ENCODE measurements around the gene CC2D1A.

Gene CC2D1A

GRCh38 chr19:13877303-13877702 is 28.7 kb upstream of the CC2D1A start:
- no peak for DNase-seq (ENCODE audit: low read depth)

DNA sequence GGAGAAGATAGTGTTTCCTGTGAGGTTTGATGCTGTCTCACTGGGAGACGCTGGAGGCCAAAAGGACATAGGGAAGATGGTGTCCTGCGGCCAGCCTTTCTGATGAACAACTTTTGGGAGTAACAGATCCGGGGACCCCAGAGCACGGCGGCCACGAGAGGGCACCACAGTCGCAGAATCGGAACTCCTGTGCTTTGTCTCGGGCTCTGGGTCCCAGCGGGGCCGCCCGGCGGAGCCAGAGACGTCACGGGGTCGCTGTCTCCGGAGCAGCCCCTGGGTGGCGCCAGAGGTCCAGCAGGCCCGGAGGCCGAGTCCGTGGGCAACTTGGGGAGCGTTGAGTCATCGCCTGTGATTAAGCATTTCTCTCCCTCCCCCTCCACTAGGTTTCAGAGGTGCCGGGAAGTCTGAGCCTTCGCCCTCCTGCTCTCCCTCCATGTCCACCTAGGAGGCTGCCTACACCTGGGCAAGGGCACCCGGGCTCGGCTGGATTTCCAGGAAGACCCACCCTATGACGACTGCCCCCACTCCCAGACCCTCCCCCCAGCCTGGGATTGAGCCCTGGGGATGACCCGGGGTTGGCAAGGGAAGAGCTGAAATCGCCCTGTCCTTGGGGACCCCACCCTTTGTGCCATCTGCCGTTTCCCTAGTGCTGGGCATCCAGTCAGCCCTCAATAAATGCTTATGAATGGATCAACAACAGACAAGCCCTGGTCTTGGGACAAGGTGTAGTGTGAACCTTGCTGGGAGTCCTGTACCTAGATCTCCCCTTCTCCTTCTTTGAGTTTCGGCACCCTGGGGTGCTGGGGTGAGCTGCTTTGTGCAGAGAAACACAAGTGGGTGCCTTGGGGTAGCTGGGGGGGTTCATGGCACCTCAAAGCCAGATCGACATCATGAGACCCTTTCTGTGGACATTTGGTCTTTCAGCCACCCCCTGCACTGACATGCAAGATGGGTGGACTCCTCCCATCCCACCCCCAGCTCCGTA is 25.6 kb upstream of the CC2D1A start:
- peak; percentile 90 for DNase-seq (ENCODE audit: low read depth)

DNA sequence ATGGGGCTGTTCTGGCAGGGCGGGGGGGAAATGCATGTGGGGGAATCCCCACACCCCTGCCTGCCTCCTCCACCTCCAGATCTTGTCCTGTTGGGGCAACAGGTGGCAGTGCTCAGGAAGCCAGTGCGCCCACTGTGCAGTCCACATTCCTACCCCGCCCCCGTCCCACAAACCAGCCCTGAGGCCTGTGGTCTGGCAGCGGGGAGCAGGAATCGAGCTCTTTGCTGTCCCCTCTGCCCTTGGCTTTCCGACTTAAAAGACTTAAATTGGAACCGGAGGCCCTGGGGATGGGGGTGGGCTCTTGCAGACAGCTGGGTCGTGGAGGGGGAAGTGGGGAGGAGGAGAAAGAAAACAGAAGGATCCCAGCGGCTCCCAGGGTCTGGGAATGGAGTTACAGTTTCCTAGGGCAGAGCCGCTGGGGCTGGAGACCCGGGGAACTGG is 24.7 kb upstream of the CC2D1A start:
- DNase-seq (ENCODE audit: low read depth): no peak

GRCh38 chr19:13881692-13882418 is 24.1 kb upstream of the CC2D1A start:
- peak; percentile 41 for DNase-seq (ENCODE audit: low read depth)

DNA sequence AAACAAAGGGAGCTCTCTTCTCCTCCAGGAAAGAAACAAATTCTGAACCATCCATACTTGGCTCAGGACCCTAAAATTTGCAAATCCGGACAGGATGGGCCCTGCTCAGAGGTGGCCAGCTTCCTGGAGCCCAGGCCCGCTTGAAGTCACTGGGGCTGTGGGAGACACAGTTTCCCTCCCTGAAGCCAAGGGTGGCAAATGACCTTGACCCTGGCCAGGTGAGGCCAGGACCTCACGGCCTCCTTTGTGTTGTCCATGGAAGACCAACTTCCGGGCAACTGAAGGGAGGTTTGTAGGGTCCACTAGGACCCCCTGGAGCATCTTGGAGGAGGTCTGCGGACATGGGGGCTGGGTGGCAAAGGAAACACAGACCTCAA is 23.6 kb upstream of the CC2D1A start:
- DNase-seq (ENCODE audit: low read depth): no peak

DNA sequence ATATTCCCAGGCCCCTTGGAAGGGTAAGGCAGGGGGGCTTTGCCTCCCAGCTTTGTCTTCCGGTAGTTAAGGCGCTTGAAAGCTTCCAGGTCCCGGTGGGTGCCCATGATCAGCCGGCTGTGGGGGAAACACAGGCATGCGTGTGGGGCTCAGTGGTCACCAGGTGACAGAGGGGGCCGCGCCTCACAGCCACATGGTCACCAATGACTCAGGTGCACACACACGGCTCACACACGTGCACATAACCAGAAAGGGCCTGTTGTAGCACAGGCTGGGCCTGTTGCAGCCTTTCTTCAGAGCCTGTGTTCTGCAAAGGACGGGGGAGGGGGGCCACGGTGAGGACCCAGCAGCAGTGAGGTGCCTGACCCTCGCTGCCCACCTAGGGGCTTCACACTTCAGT is 23.2 kb upstream of the CC2D1A start:
- DNase-seq (ENCODE audit: low read depth): no peak

GRCh38 chr19:13883516-13884064 is 22.4 kb upstream of the CC2D1A start:
- DNase-seq (ENCODE audit: low read depth): no peak

DNA sequence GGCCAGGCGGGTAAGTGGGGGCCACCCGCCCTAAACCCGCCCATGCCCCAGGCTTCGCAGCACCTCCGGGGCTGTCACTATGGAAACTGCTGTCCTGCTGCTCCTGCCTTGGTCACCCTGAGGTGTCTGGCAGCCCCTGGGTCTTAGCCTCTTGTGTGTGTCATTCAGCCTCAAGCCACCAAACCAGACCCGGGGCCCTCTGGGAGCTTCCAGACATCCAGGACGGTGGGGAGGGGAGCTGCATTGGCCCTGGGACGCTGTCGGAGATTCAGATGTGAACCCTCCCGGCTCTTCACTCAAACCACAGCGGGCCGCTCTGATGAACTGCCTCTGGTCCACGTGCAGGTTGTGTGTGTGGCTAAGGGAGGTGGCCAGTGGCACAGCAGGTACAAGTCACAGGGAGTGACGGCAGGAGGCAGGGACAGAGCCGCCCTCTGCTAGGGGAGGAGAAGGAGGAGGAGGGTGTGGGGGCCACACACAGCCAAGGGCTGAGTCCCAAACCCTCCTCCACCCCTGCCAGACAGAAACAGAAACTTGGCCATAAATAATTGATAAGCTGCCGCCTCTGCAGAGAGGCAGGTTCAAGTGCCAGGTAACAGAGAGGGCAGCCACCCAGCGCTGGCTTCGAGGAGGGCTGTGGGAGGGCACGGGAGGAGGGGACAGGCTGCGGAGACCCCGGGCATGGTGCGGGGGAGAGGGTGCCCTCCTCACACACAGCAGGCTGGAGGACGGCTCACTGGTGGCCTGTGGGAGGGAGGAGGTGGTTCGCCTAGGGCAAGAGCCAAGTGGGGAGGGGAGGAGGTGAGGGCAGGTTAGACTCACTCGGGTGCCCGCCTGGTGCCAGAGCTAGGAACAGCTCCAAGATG is 21.0 kb upstream of the CC2D1A start:
- DNase-seq (ENCODE audit: low read depth): no peak

DNA sequence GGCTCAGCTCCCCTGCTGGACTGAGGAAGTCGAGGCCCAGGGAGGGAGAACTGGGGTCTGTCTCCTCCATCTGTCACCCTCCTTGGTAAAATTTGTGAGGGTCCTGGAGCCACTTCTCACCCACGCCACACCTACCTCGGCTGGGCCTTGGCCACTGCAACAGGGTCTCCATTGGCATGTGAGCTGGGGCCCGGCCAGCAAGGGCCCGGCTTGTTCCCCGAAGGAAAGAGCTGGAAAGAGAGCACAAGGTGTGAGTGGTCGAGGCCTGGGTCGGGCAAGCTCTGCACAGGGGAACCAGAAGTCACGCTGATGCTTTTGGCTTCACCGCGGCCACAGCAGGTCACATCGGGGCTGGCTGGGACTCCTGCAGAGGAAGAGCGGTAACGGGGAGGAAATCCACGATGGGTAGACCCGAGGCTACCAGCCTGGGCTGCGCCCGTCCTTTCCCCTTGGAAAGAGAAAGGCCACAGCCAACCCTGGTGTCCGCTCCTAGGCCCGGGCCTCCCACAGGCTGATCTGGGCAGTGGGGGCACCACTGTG is 20.1 kb upstream of the CC2D1A start:
- DNase-seq (ENCODE audit: low read depth): no peak

- DNase-seq (ENCODE audit: low read depth): no peak
Observed at GRCh38 chr19:13887018-13887436, 19.0 kb upstream of the CC2D1A start.

- peak; percentile 48 for DNase-seq (ENCODE audit: low read depth)
Observed at GRCh38 chr19:13887517-13887916, 18.5 kb upstream of the CC2D1A start.

DNA sequence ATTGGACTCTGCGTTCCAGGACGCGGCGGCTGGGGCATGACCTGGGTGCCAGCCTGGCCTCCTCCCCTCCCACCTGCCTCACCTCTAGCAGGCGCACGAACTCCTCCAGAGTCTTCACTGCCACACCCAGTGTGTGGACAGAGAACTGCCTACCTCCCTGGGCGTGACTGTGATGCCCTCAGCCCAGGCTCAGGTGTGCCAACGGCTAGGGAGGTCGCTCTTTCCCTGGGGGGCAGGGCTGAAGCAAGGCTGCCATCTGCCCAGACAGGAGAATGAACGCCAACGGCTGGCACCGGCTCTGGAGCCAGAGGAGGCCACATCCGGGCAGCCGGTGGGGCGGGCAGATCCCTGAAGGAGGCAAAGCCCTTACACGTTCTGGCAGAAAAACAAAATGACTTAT is 17.7 kb upstream of the CC2D1A start:
- no peak for DNase-seq (ENCODE audit: low read depth)

DNA sequence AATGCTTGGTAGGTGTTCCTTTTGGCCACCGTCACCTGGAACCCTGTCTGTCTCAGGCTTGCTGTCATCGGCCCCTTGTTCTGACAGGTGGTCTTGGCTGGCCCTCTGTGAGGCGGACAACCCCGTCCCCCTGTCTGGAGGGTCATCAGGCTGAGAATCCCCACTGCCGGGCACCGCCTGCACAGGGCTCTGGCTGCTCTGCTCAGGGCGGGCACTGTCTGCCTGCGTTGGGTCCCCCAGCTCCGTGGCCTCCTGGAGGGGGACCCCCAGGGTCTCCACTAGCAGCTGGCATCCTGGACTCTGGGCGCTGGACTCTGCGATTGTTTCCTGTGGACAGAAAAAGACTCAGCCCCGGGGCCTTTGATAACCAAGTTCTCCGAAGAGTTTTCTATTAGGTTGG is 15.9 kb upstream of the CC2D1A start:
- no peak for DNase-seq (ENCODE audit: low read depth)

DNA sequence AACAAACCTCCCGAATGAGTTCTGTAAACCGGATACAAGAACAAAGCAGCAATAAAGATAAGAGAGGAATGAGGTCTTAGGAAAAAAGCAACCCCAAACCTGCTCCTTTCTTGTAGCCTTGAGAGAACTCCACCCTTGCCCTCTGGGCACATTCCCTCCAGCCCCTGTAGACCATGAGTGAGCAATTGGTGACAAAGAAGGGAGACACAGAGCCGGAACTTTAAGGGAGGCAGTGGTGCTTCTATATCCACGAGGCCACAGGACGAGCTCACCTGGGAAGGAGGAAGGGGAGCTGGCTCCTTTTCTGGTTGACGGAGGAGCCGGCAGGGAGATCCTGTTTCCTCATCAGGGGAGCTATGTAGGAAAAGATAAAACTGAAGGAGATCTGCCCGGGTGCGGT is 13.1 kb upstream of the CC2D1A start:
- DNase-seq (ENCODE audit: low read depth): no peak

GRCh38 chr19:13894552-13894951 is 11.4 kb upstream of the CC2D1A start:
- DNase-seq (ENCODE audit: low read depth): no peak

- no peak for DNase-seq (ENCODE audit: low read depth)
Observed at GRCh38 chr19:13896227-13896626, 9.8 kb upstream of the CC2D1A start.

DNA sequence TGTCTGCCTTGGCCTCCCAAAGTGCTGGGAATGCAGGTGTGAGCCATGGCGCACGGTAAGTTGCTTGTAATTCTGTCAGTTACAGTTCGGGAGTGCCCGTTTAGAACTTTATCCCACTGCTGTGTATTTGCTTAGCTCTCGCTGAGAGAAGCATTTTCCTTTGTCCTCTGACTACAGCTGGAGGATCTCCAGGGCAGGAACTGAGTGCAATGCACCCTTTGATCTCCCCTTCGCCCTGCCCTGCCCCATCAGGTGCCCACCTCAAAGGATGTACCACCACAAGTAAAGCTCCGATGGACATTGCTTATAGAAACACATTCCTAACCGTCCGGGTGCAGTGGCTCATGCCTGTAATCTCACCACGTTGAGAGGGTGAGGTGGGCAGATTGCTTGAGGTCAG is 6.6 kb upstream of the CC2D1A start:
- DNase-seq (ENCODE audit: low read depth): no peak

DNA sequence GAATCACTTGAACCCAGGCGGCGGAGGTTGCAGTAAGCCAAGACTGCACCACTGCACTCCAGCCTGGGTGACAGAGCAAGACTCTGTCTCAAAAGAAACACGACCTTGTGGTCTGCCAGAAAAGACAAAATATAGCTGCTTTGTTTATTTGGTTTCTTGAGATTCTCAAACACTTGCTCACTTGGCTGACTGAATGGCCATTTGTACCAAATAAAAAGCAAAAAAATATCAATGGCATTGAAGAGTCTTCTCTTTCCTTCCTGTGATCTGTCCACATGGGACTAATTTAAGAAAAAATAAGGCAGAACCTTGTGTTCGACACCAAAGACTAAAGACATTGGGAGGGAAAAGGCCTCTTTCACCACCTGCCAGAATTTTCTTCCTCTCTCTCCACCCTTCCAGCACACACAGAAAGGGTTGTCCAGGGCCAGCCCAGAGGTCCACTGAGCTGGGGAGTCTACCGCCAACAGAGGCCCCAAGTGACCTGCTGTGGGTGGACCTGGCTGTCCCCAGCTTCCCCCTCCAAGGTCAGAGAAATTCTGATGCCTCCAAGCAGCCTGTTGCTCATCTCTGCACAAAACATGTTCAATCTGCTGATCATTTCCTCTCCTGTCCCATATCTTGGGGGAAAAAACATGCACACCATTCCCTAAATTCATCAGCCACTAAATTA is 6.0 kb upstream of the CC2D1A start:
- no peak for DNase-seq (ENCODE audit: low read depth)

DNA sequence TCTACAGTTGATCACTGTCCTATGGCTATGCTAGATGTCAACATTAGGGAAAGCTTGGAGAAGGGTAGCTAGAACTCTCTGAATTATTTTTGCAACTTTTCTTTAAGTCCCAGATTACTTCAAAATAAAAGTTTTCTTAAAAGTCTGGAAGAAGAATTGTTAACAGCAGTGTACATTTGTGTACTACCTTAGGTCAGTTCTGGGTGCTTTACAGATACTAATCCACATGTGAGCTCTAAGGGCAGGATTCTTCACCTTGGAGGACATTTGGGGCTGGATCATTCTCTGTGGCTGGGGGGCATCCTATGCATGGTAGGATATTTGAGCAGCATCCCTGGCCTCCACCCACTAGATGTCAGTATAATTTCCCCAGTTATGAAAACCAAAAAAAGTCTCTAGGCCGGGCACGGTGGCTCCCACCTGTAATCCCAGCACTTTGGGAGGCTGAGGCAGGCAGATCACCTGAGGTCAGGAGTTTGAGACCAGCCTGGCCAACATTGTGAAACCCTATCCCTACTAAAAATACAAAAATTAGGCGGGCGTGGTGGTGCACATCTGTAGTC is 2.9 kb upstream of the CC2D1A start:
- DNase-seq (ENCODE audit: low read depth): no peak

- no peak for DNase-seq (ENCODE audit: low read depth)
Observed at GRCh38 chr19:13906521-13906904, 512 bp downstream of the CC2D1A start.

DNA sequence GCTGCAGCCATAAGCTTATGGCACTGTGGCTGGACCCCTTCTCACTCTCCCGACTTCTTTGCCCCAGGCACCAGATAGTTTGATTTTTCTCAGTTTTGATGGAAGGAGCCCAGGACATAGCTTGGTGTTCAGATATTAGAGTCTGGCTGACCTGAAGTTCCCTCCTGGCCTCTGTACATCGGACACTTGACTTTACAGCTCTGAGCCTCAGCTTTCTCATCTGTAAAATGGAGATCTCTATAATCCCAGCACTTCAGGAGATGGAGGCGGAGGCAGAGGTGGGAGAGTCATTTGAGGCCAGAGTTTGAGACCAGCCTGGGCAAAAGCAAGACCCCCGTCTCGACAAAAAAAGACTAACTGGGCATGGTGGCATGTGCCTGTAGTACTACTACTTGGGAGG is 909 bp downstream of the CC2D1A start:
- DNase-seq (ENCODE audit: low read depth): no peak

All from stromal cell of bone marrow (primary cell).